HepG2 (cell line): ENCODE measurements around the gene GLTPD2. TPM values are rescaled to one million over a fixed set of nuclear protein-coding genes. Genes with fewer than 3 reads are reported as not detected.

ENCODE experiments used
- GABPA ChIP-seq, 2 experiments: IDR thresholded peaks; 2 replicates each; pipeline ENCODE4 v1.6.1; 2011 to 2016; ENCODE audit warnings: low read depth in 2 of 2, low read length in 1 of 2, missing biosample characterization in 1 of 2, missing genetic modification characterization in 1 of 2
- GLI4 ChIP-seq: sonication (generic); formaldehyde crosslinking; IDR thresholded peaks from 2 replicates; pipeline ENCODE4 v1.5.1; 2020; ENCODE audit warnings: missing genetic modification reagents, mild to moderate bottlenecking, moderate library complexity, borderline replicate concordance
- NCOA5 ChIP-seq: sonication (generic); formaldehyde crosslinking; IDR thresholded peaks from 2 replicates; pipeline ENCODE4 v1.4.0; 2020; ENCODE audit warnings: missing genetic modification reagents
- NCOR1 ChIP-seq: fragments of 200-600 bp; sonication (generic); IDR thresholded peaks from 2 replicates; pipeline ENCODE4 v1.7.0; 2017; ENCODE audit warnings: antibody characterized with exemption, low read length, borderline replicate concordance
- NFYB ChIP-seq: sonication (generic); formaldehyde crosslinking; IDR thresholded peaks from 2 replicates; pipeline ENCODE4 v1.4.0; 2020; ENCODE audit warnings: missing genetic modification reagents
- PRMT3 ChIP-seq: sonication (generic); formaldehyde crosslinking; IDR thresholded peaks from 2 replicates; pipeline ENCODE4 v1.8.1; 2022; ENCODE audit warnings: low read depth, mild to moderate bottlenecking, moderate library complexity, missing genetic modification reagents, borderline replicate concordance
- TMF1 ChIP-seq: sonication (generic); formaldehyde crosslinking; IDR thresholded peaks from 2 replicates; pipeline ENCODE4 v1.8.1; 2022; ENCODE audit warnings: low read depth, missing genetic modification reagents
- ZFP1 ChIP-seq: IDR thresholded peaks from 2 replicates; pipeline ENCODE4 v1.6.1; 2016
- ZNF180 ChIP-seq: sonication (generic); formaldehyde crosslinking; IDR thresholded peaks from 2 replicates; pipeline ENCODE4 v1.4.0; 2020; ENCODE audit warnings: low read depth, missing genetic modification reagents, borderline replicate concordance
- ZNF510 ChIP-seq: sonication (generic); formaldehyde crosslinking; IDR thresholded peaks from 2 replicates; pipeline ENCODE4 v1.4.0; 2020; ENCODE audit warnings: low read depth, mild to moderate bottlenecking, missing genetic modification reagents
- ZNF598 ChIP-seq: sonication (generic); formaldehyde crosslinking; IDR thresholded peaks from 2 replicates; pipeline ENCODE4 v1.5.1; 2020; ENCODE audit warnings: mild to moderate bottlenecking, missing genetic modification reagents, borderline replicate concordance
- ZNF850 ChIP-seq: sonication (generic); formaldehyde crosslinking; conservative IDR thresholded peaks from 2 replicates; pipeline ENCODE4 v1.9.0; 2021; ENCODE audit warnings: mild to moderate bottlenecking, missing genetic modification reagents
- polyA plus RNA-seq, 8 experiments: library from polyadenylated mRNA; depleted of rRNA in 3 of 8; stranded (reverse) in 7 of 8; unstranded in 1 of 8; fragments of >200 nt; fragmentation: Illumina TruSeq in 4 of 8; extraction: Trizol in 4 of 8; gene quantifications; 2 replicates each; pipeline versions ENCODE4 v1.2.1 to v1.2.3, GENCODE V29; 2011 to 2016; ENCODE audit warnings: low read depth in 4 of 8, missing spikeins in 1 of 8, mixed read lengths in 1 of 8; ENCODE audit not compliant: insufficient read depth in 1 of 8
- total RNA-seq, 5 experiments: library from RNA; depleted of rRNA; stranded (reverse); fragments of >200 nt; fragmentation: Illumina TruSeq; extraction: Trizol; gene quantifications; 2 replicates each; pipeline ENCODE4 v1.2.3, GENCODE V29; 2016; ENCODE audit warnings: low read depth in 1 of 5
- TF ChIP-seq, protein P1 (sequence below): sonication (generic); formaldehyde crosslinking; conservative IDR thresholded peaks from 2 replicates; pipeline ENCODE4 v1.4.0; 2020; ENCODE audit warnings: missing genetic modification reagents
- TF ChIP-seq, protein P2 (sequence below): sonication (generic); formaldehyde crosslinking; conservative IDR thresholded peaks from 2 replicates; pipeline ENCODE4 v1.8.1; 2023; ENCODE audit warnings: missing genetic modification reagents
- TF ChIP-seq, protein P3 (sequence below): sonication (generic); formaldehyde crosslinking; IDR thresholded peaks from 2 replicates; pipeline ENCODE4 v1.5.0; 2020; ENCODE audit warnings: missing genetic modification reagents, mild to moderate bottlenecking, borderline replicate concordance
- TF ChIP-seq, protein P4 (sequence below): sonication (generic); formaldehyde crosslinking; IDR thresholded peaks from 2 replicates; pipeline ENCODE4 v1.8.1; 2023; ENCODE audit warnings: mild to moderate bottlenecking, moderate library complexity, missing genetic modification reagents
- TF ChIP-seq, protein P5 (sequence below): IDR thresholded peaks from 2 replicates; pipeline ENCODE4 v1.6.1; 2016
- TF ChIP-seq, protein P6 (sequence below): sonication (generic); formaldehyde crosslinking; IDR thresholded peaks from 2 replicates; pipeline ENCODE4 v1.4.0; 2020; ENCODE audit warnings: missing genetic modification reagents
- TF ChIP-seq, protein P7 (sequence below): sonication (generic); formaldehyde crosslinking; IDR thresholded peaks from 2 replicates; pipeline ENCODE4 v1.4.0; 2020; ENCODE audit warnings: mild to moderate bottlenecking, low read depth, missing genetic modification reagents

Gene GLTPD2
- total and polyA plus RNA-seq, 2 of the 13 experiments (the other 11 are each of a cell fraction or from before 2014, with no cell fraction given), result 7.5 to 12.9 TPM

DNA sequence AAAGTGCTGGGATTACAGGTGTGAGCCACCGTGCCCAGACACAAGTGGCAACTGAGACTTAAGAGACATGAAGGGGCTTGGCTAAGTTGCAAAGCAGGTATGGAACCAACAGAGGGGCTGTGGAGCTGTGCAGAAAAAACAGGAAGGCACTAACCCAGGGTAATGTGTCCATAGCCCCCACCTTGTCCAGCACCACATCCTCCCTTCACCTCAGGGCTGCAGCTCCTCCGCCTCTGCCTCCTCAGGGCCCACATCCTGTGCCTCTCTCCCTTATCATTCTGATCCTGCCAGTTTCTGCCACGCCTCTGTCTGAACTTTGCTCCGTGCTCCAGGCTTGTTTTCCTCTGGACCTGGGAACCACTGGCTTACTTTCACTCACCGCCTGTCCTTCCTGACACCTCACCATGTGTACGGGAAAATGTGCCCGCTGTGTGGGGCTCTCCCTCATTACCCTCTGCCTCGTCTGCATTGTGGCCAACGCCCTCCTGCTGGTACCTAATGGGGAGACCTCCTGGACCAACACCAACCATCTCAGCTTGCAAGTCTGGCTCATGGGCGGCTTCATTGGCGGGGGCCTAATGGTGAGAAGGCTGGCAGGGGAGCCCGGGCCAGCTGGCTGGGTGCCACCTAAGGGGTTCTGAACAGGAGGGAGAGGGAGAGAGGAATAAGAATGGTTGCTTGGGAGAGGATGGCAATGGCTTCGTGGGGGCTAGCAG lies 17.1 kb upstream of the GLTPD2 start, which contains the start of gene TM4SF5 (continued):
- TF ChIP-seq, protein P1, sequence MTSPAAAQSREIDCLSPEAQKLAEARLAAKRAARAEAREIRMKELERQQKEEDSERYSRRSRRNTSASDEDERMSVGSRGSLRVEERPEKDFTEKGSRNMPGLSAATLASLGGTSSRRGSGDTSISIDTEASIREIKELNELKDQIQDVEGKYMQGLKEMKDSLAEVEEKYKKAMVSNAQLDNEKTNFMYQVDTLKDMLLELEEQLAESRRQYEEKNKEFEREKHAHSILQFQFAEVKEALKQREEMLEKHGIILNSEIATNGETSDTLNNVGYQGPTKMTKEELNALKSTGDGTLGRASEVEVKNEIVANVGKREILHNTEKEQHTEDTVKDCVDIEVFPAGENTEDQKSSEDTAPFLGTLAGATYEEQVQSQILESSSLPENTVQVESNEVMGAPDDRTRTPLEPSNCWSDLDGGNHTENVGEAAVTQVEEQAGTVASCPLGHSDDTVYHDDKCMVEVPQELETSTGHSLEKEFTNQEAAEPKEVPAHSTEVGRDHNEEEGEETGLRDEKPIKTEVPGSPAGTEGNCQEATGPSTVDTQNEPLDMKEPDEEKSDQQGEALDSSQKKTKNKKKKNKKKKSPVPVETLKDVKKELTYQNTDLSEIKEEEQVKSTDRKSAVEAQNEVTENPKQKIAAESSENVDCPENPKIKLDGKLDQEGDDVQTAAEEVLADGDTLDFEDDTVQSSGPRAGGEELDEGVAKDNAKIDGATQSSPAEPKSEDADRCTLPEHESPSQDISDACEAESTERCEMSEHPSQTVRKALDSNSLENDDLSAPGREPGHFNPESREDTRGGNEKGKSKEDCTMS, result no peak
- TF ChIP-seq, protein P2, sequence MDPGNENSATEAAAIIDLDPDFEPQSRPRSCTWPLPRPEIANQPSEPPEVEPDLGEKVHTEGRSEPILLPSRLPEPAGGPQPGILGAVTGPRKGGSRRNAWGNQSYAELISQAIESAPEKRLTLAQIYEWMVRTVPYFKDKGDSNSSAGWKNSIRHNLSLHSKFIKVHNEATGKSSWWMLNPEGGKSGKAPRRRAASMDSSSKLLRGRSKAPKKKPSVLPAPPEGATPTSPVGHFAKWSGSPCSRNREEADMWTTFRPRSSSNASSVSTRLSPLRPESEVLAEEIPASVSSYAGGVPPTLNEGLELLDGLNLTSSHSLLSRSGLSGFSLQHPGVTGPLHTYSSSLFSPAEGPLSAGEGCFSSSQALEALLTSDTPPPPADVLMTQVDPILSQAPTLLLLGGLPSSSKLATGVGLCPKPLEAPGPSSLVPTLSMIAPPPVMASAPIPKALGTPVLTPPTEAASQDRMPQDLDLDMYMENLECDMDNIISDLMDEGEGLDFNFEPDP (CRISPR knock-in tag), result no peak
- TF ChIP-seq, protein P3, sequence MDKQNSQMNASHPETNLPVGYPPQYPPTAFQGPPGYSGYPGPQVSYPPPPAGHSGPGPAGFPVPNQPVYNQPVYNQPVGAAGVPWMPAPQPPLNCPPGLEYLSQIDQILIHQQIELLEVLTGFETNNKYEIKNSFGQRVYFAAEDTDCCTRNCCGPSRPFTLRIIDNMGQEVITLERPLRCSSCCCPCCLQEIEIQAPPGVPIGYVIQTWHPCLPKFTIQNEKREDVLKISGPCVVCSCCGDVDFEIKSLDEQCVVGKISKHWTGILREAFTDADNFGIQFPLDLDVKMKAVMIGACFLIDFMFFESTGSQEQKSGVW, result no peak
- TF ChIP-seq GLI4 (CRISPR knock-in tag), result no peak
- peak; percentile 39; the same call in 1 of the 2 replicates for TF ChIP-seq ZNF598 (CRISPR knock-in tag)
- peak; percentile 42; the same call in 1 of the 2 replicates for TF ChIP-seq ZFP1 (CRISPR knock-in tag)
- no peak for TF ChIP-seq TMF1 (CRISPR knock-in tag)
- TF ChIP-seq, protein P4, sequence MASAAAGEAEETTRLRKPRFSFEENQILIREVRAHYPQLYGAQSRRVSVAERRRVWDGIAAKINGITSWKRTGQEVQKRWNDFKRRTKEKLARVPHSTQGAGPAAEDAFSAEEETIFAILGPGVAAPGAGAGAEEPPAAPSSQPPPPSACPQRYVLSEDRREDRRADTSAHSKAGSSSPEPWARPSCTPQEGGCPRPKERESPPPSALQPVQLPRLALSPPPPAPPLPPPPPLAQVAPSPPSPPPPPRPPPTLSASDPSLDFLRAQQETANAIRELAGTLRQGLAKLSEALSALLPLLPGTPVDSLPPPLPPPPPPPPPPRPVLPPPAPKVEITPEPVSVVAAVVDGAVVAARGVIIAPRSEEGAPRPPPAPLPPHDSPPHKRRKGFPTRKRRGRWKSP (CRISPR knock-in tag), result peak; percentile 61; the same call in 1 of the 2 replicates
- peak; percentile 80; the same call in 1 of the 2 replicates for TF ChIP-seq NCOR1
- no peak for TF ChIP-seq ZNF510 (CRISPR knock-in tag)
- TF ChIP-seq PRMT3 (CRISPR knock-in tag), result no peak
- TF ChIP-seq, protein P5, sequence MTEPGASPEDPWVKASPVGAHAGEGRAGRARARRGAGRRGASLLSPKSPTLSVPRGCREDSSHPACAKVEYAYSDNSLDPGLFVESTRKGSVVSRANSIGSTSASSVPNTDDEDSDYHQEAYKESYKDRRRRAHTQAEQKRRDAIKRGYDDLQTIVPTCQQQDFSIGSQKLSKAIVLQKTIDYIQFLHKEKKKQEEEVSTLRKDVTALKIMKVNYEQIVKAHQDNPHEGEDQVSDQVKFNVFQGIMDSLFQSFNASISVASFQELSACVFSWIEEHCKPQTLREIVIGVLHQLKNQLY (CRISPR knock-in tag), result no peak
- TF ChIP-seq, protein P6, sequence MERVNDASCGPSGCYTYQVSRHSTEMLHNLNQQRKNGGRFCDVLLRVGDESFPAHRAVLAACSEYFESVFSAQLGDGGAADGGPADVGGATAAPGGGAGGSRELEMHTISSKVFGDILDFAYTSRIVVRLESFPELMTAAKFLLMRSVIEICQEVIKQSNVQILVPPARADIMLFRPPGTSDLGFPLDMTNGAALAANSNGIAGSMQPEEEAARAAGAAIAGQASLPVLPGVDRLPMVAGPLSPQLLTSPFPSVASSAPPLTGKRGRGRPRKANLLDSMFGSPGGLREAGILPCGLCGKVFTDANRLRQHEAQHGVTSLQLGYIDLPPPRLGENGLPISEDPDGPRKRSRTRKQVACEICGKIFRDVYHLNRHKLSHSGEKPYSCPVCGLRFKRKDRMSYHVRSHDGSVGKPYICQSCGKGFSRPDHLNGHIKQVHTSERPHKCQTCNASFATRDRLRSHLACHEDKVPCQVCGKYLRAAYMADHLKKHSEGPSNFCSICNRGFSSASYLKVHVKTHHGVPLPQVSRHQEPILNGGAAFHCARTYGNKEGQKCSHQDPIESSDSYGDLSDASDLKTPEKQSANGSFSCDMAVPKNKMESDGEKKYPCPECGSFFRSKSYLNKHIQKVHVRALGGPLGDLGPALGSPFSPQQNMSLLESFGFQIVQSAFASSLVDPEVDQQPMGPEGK (CRISPR knock-in tag), result peak; percentile 78; the same call in 1 of the 2 replicates
- TF ChIP-seq, protein P7, sequence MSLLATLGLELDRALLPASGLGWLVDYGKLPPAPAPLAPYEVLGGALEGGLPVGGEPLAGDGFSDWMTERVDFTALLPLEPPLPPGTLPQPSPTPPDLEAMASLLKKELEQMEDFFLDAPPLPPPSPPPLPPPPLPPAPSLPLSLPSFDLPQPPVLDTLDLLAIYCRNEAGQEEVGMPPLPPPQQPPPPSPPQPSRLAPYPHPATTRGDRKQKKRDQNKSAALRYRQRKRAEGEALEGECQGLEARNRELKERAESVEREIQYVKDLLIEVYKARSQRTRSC, result no peak
- TF ChIP-seq ZNF180 (CRISPR knock-in tag), result 0 out of 2 replicates have a peak, but pooled peaks have one; percentile 25
- no peak for TF ChIP-seq GABPA (IDR thresholded peaks at IDR 0.05; ENCODE audit: low read depth, low read length)
- 0 out of 2 replicates have a peak, but pooled peaks have one; percentile 28 for TF ChIP-seq GABPA (CRISPR knock-in tag; IDR thresholded peaks at IDR 0.05; ENCODE audit: low read depth)
- TF ChIP-seq NCOA5, result peak; percentile 53; the same call in 1 of the 2 replicates
- no peak; the same call in 1 of the 2 replicates for TF ChIP-seq NFYB
- no peak for TF ChIP-seq ZNF850 (CRISPR knock-in tag)
